HepG2 (cell line): ENCODE data around the gene NFE2L2. TPM values are rescaled to one million over a fixed set of nuclear protein-coding genes. Genes with fewer than 3 reads are reported as not detected.

Experiments used
- ARNT2 ChIP-seq: sonication (generic); formaldehyde crosslinking; IDR thresholded peaks from 2 replicates; pipeline ENCODE4 v1.8.0; 2022; ENCODE audit warnings: mild to moderate bottlenecking, low read depth, missing genetic modification reagents, moderate library complexity
- BRCA1 ChIP-seq: sonication (generic); formaldehyde crosslinking; IDR thresholded peaks from 2 replicates; pipeline ENCODE4 v1.4.0; 2020; ENCODE audit warnings: missing genetic modification reagents
- HHEX ChIP-seq: IDR thresholded peaks from 2 replicates; pipeline ENCODE4 v1.6.1; 2016; ENCODE audit warnings: control low read depth
- MAX ChIP-seq: IDR thresholded peaks from 2 replicates; pipeline ENCODE4 v1.6.1; 2012; ENCODE audit warnings: inconsistent platforms
- POLR2AphosphoS5 ChIP-seq: IDR thresholded peaks from 2 replicates; pipeline ENCODE4 v1.6.1; 2012; ENCODE audit warnings: low read depth, low read length
- RFX5 ChIP-seq: IDR thresholded peaks from 2 replicates; pipeline ENCODE4 v1.6.1; 2011; ENCODE audit warnings: low read depth, low read length, improper control_type of control experiment
- SETDB1 ChIP-seq: sonication (generic); formaldehyde crosslinking; IDR thresholded peaks from 2 replicates; pipeline ENCODE4 v1.5.1; 2020; ENCODE audit warnings: missing genetic modification reagents, mild to moderate bottlenecking, borderline replicate concordance
- SMYD3 ChIP-seq: sonication (generic); formaldehyde crosslinking; IDR thresholded peaks from 2 replicates; pipeline ENCODE4 v1.8.1; 2023; ENCODE audit warnings: mild to moderate bottlenecking, missing genetic modification reagents
- SOX5 ChIP-seq: IDR thresholded peaks from 2 replicates; pipeline ENCODE4 v1.6.1; 2016; ENCODE audit warnings: borderline replicate concordance
- XBP1 ChIP-seq: sonication (generic); formaldehyde crosslinking; IDR thresholded peaks from 2 replicates; pipeline ENCODE4 v1.5.0; 2020; ENCODE audit warnings: missing genetic modification reagents
- XRCC5 ChIP-seq: fragments of 200-400 bp; formaldehyde crosslinking; optimal IDR thresholded peaks from 2 replicates; pipeline ENCODE3; 2017; ENCODE audit warnings: mild to moderate bottlenecking, low read length
- ZBTB14 ChIP-seq: sonication (generic); formaldehyde crosslinking; IDR thresholded peaks from 2 replicates; pipeline ENCODE4 v1.4.0; 2020; ENCODE audit warnings: missing genetic modification reagents
- ZNF331 ChIP-seq: sonication (generic); formaldehyde crosslinking; IDR thresholded peaks from 2 replicates; pipeline ENCODE4 v1.4.0; 2020; ENCODE audit warnings: missing genetic modification reagents
- ZNF501 ChIP-seq: sonication (generic); formaldehyde crosslinking; IDR thresholded peaks from 2 replicates; pipeline ENCODE4 v1.5.1; 2020; ENCODE audit warnings: mild to moderate bottlenecking, moderate library complexity, missing genetic modification reagents
- ZNF772 ChIP-seq: sonication (generic); formaldehyde crosslinking; IDR thresholded peaks from 2 replicates; pipeline ENCODE4 v1.5.0; 2020; ENCODE audit warnings: mild to moderate bottlenecking, missing genetic modification reagents
- polyA plus RNA-seq, 8 experiments: library from polyadenylated mRNA; depleted of rRNA in 3 of 8; stranded (reverse) in 7 of 8; unstranded in 1 of 8; fragments of >200 nt; fragmentation: Illumina TruSeq in 4 of 8; extraction: Trizol in 4 of 8; gene quantifications; 2 replicates each; pipeline versions ENCODE4 v1.2.1 to v1.2.3, GENCODE V29; 2011 to 2016; ENCODE audit warnings: low read depth in 4 of 8, missing spikeins in 1 of 8, mixed read lengths in 1 of 8; ENCODE audit not compliant: insufficient read depth in 1 of 8
- total RNA-seq, 5 experiments: library from RNA; depleted of rRNA; stranded (reverse); fragments of >200 nt; fragmentation: Illumina TruSeq; extraction: Trizol; gene quantifications; 2 replicates each; pipeline ENCODE4 v1.2.3, GENCODE V29; 2016; ENCODE audit warnings: low read depth in 1 of 5
- TF ChIP-seq, protein P1 (sequence below): sonication (generic); formaldehyde crosslinking; IDR thresholded peaks from 2 replicates; pipeline ENCODE4 v1.5.0; 2020; ENCODE audit warnings: mild to moderate bottlenecking, missing genetic modification reagents, borderline replicate concordance
- TF ChIP-seq, protein P2 (sequence below): IDR thresholded peaks from 2 replicates; pipeline ENCODE4 v1.6.1; 2018; ENCODE audit warnings: missing genetic modification reagents, mild to moderate bottlenecking, missing compliant biosample characterization

Gene NFE2L2
- total and polyA plus RNA-seq, 2 of the 13 experiments (the other 11 are each of a cell fraction or from before 2014, with no cell fraction given), result 84.6 to 215 TPM

- TF ChIP-seq XBP1 (CRISPR knock-in tag), result no peak
- peak; percentile 68 for TF ChIP-seq ZNF772
- TF ChIP-seq BRCA1 (CRISPR knock-in tag), result no peak; the same call in 1 of the 2 replicates
- TF ChIP-seq ARNT2, result no peak
- peak; percentile 76; the same call in 1 of the 2 replicates for TF ChIP-seq ZNF501
- peak; percentile 30 for TF ChIP-seq XRCC5
- TF ChIP-seq, protein P1, sequence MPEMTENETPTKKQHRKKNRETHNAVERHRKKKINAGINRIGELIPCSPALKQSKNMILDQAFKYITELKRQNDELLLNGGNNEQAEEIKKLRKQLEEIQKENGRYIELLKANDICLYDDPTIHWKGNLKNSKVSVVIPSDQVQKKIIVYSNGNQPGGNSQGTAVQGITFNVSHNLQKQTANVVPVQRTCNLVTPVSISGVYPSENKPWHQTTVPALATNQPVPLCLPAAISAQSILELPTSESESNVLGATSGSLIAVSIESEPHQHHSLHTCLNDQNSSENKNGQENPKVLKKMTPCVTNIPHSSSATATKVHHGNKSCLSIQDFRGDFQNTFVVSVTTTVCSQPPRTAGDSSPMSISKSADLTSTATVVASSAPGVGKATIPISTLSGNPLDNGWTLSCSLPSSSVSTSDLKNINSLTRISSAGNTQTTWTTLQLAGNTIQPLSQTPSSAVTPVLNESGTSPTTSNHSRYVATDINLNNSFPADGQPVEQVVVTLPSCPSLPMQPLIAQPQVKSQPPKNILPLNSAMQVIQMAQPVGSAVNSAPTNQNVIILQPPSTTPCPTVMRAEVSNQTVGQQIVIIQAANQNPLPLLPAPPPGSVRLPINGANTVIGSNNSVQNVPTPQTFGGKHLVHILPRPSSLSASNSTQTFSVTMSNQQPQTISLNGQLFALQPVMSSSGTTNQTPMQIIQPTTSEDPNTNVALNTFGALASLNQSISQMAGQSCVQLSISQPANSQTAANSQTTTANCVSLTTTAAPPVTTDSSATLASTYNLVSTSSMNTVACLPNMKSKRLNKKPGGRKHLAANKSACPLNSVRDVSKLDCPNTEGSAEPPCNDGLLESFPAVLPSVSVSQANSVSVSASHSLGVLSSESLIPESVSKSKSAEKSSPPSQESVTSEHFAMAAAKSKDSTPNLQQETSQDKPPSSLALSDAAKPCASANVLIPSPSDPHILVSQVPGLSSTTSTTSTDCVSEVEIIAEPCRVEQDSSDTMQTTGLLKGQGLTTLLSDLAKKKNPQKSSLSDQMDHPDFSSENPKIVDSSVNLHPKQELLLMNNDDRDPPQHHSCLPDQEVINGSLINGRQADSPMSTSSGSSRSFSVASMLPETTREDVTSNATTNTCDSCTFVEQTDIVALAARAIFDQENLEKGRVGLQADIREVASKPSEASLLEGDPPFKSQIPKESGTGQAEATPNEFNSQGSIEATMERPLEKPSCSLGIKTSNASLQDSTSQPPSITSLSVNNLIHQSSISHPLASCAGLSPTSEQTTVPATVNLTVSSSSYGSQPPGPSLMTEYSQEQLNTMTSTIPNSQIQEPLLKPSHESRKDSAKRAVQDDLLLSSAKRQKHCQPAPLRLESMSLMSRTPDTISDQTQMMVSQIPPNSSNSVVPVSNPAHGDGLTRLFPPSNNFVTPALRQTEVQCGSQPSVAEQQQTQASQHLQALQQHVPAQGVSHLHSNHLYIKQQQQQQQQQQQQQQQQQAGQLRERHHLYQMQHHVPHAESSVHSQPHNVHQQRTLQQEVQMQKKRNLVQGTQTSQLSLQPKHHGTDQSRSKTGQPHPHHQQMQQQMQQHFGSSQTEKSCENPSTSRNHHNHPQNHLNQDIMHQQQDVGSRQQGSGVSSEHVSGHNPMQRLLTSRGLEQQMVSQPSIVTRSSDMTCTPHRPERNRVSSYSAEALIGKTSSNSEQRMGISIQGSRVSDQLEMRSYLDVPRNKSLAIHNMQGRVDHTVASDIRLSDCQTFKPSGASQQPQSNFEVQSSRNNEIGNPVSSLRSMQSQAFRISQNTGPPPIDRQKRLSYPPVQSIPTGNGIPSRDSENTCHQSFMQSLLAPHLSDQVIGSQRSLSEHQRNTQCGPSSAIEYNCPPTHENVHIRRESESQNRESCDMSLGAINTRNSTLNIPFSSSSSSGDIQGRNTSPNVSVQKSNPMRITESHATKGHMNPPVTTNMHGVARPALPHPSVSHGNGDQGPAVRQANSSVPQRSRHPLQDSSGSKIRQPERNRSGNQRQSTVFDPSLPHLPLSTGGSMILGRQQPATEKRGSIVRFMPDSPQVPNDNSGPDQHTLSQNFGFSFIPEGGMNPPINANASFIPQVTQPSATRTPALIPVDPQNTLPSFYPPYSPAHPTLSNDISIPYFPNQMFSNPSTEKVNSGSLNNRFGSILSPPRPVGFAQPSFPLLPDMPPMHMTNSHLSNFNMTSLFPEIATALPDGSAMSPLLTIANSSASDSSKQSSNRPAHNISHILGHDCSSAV (CRISPR knock-in tag), result no peak
- TF ChIP-seq MAX, result 0 out of 2 replicates have a peak, but pooled peaks have one; percentile 29
- TF ChIP-seq HHEX (CRISPR knock-in tag), result peak; percentile 49
- TF ChIP-seq POLR2AphosphoS5, result peak; percentile 52; the same call in 1 of the 2 replicates
- no peak for TF ChIP-seq ZBTB14 (CRISPR knock-in tag)
- peak; percentile 84 for TF ChIP-seq SOX5 (CRISPR knock-in tag)
- TF ChIP-seq SETDB1 (CRISPR knock-in tag), result 0 out of 2 replicates have a peak, but pooled peaks have one; percentile 40
- peak; percentile 74 for TF ChIP-seq ZNF331
- no peak for TF ChIP-seq RFX5
- TF ChIP-seq, protein P2, sequence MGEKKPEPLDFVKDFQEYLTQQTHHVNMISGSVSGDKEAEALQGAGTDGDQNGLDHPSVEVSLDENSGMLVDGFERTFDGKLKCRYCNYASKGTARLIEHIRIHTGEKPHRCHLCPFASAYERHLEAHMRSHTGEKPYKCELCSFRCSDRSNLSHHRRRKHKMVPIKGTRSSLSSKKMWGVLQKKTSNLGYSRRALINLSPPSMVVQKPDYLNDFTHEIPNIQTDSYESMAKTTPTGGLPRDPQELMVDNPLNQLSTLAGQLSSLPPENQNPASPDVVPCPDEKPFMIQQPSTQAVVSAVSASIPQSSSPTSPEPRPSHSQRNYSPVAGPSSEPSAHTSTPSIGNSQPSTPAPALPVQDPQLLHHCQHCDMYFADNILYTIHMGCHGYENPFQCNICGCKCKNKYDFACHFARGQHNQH (CRISPR knock-in tag), result peak; percentile 85
- no peak for TF ChIP-seq SMYD3 (CRISPR knock-in tag)
Observed at GRCh38 chr2:177188482-177189469, 75.8 kb downstream of the NFE2L2 start (continued).
